Measurements from ENCODE around the gene BCAS3. TPM values are rescaled to one million over a fixed set of nuclear protein-coding genes. Genes with fewer than 3 reads are reported as not detected.

BCAS3 gene
- total and polyA plus RNA-seq, 2 experiments from 2014 or later, result 18.0 to 20.2 TPM

DNA sequence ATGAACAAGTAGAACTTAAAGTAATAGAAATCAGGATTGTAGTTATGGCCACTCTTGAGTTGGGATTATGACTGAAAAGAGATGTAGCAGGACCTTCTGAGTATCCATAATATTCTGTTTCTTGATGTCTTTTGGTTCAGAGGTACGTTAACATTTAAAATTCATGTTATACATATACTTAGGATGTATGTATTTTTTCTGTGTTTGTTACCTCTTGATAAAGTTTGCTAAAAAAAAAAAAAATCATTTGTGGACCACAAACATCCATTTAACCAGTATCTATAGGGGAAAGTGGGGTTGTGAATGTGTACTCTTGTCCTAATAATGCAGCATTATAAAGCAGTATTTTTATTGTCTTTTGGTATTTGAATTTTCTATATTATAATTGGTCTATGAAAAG is 65.6 kb downstream of the BCAS3 start:
- H2AFZ ChIP-seq, result peak overlapping the region; percentile 78
- H3F3A ChIP-seq (ENCODE audit: insufficient read depth), result peaks cover 12% of the 10 kb centered on the region; the same call in 1 of the 2 replicates
- peaks cover 16% of the 10 kb centered on the region for H3K4me1 ChIP-seq (ENCODE audit: insufficient read depth)
- H3K9me2 ChIP-seq (ENCODE audit: insufficient read depth), result no peaks in the 10 kb centered on the region
- in situ Hi-C loops (cut with MboI), result loop anchor here (25.0 kb wide), 1 partner anchor 819 kb away; no protein-coding TSS in a partner anchor
- peak overlapping the region; percentile 82 for H3K4me2 ChIP-seq (ENCODE audit: unreplicated experiment)
- no peaks in the 10 kb centered on the region for H3K36me3 ChIP-seq (ENCODE audit: low read depth)
- peak overlapping the region; percentile 65 for H3K27ac ChIP-seq
- H3K79me2 ChIP-seq (ENCODE audit: insufficient read depth), result no peaks in the 10 kb centered on the region
- no peak for DNase-seq
- H3K9ac ChIP-seq, result peak overlapping the region; percentile 64
- no peaks in the 10 kb centered on the region for H4K20me1 ChIP-seq (ENCODE audit: insufficient read depth)
- 55 to 71% methylated on average over 1 of the region's 1 CpG for WGBS, 2 experiments (ENCODE audit: low coverage in 1 of 2, low lambda C conversion rate in 2 of 2, missing lambda C conversion rate in 2 of 2)
- H3K27me3 ChIP-seq (replicated peaks; ENCODE audit: insufficient read depth), result no peaks in the 10 kb centered on the region
- TF ChIP-seq EZH2phosphoT487 (IDR thresholded peaks at IDR 0.05; ENCODE audit: insufficient read depth, low read depth), result no peak
- peak overlapping the region; percentile 64 for H3K4me3 ChIP-seq
- no peaks in the 10 kb centered on the region for H3K9me3 ChIP-seq (ENCODE audit: low read depth)

DNA sequence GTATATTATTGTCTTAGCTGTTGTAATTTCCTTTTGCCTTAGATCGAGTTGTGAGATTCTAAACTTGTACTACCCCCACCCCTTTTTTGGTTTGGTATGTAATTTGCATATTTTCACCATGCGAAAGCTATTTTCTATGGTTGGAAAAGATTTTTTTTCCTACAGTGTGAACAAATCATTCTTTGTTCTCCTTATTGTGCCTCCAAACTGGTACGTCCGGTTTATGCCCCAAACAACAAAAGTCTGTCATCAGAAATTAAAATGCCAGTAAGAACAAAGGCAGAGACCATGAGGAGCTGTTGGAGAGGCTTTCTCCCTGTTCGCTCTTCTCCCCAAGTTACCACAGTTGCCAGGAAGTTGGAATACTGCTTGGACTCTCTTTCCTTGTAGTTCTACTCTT is 66.1 kb downstream of the BCAS3 start:
- no peak for TF ChIP-seq EZH2 (IDR thresholded peaks at IDR 0.05; ENCODE audit: insufficient read depth, poor library complexity, severe bottlenecking)
- no peak for TF ChIP-seq EZH2phosphoT487 (IDR thresholded peaks at IDR 0.05; ENCODE audit: insufficient read depth, low read depth)
- Histone ChIP-seq H3K27ac (peak overlapping the region; percentile 65), H3K4me3 (peak overlapping the region; percentile 64), H3K4me1 (ENCODE audit: insufficient read depth) (peaks cover 16% of the 10 kb centered on the region), H3K27me3 (replicated peaks; ENCODE audit: insufficient read depth) (no peaks in the 10 kb centered on the region), H3K9ac (peak overlapping the region; percentile 64), H3F3A (ENCODE audit: insufficient read depth) (peaks cover 12% of the 10 kb centered on the region; the same call in 1 of the 2 replicates), H3K36me3 (ENCODE audit: low read depth) (no peaks in the 10 kb centered on the region), H2AFZ (peak overlapping the region; percentile 78), H3K79me2 (ENCODE audit: insufficient read depth) (no peaks in the 10 kb centered on the region), H3K9me2 (ENCODE audit: insufficient read depth) (no peaks in the 10 kb centered on the region), H3K4me2 (ENCODE audit: unreplicated experiment) (peak overlapping the region; percentile 82), H4K20me1 (ENCODE audit: insufficient read depth) (no peaks in the 10 kb centered on the region), H3K9me3 (ENCODE audit: low read depth) (no peaks in the 10 kb centered on the region)
- WGBS, 2 experiments (ENCODE audit: low coverage in 1 of 2, low lambda C conversion rate in 2 of 2, missing lambda C conversion rate in 2 of 2), result 6 to 9% methylated on average over 5 of the region's 5 CpGs
- in situ Hi-C loops (cut with MboI), result loop anchor here (25.0 kb wide), 1 partner anchor 819 kb away; no protein-coding TSS in a partner anchor
- DNase-seq, result peak; percentile 57

DNA sequence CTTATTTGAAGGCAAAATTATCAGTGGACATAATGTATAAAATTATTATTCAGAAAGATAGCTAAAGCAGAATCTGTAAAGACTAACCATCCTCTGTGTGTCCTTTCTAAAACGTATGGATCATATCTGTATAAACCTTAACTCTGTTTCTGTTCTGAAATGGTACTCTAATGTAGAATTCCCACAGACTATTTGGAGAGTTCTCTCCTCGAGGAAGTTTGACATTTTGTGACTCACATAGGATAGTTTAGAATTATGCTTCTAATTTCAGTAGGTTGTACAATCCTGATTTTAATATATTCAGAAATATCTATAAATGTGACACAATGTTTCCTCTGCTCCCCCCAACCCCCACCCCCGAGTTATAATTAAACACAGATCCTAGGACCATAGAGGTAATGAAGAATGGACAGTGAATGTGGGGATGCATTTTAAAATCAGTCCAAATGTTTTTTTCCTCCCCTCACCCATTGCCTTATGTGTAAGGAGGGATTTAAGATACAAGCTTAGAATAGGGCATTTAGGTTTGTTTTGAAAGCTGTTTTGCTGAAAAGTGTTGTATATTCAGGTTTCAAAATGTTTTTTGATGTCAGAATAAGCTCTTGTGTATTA is 66.8 kb downstream of the BCAS3 start:
- H3K4me3 ChIP-seq, result peak overlapping the region; percentile 64
- no peaks in the 10 kb centered on the region for H4K20me1 ChIP-seq (ENCODE audit: insufficient read depth)
- H3K4me2 ChIP-seq (ENCODE audit: unreplicated experiment), result peak overlapping the region; percentile 82
- WGBS, 2 experiments (ENCODE audit: low coverage in 1 of 2, low lambda C conversion rate in 2 of 2, missing lambda C conversion rate in 2 of 2), result 35 to 38% methylated on average over 3 of the region's 3 CpGs
- DNase-seq, result peak; percentile 36
- no peaks in the 10 kb centered on the region for H3K9me3 ChIP-seq (ENCODE audit: low read depth)
- H3K9ac ChIP-seq, result peak overlapping the region; percentile 64
- H3K4me1 ChIP-seq (ENCODE audit: insufficient read depth), result peaks cover 16% of the 10 kb centered on the region
- peak overlapping the region; percentile 65 for H3K27ac ChIP-seq
- H3K27me3 ChIP-seq (replicated peaks; ENCODE audit: insufficient read depth), result no peaks in the 10 kb centered on the region
- in situ Hi-C loops (cut with MboI), result loop anchor here (25.0 kb wide), 1 partner anchor 818 kb away; no protein-coding TSS in a partner anchor
- no peaks in the 10 kb centered on the region for H3K79me2 ChIP-seq (ENCODE audit: insufficient read depth)
- peaks cover 12% of the 10 kb centered on the region; the same call in 1 of the 2 replicates for H3F3A ChIP-seq (ENCODE audit: insufficient read depth)
- H3K36me3 ChIP-seq (ENCODE audit: low read depth), result no peaks in the 10 kb centered on the region
- no peaks in the 10 kb centered on the region for H3K9me2 ChIP-seq (ENCODE audit: insufficient read depth)
- H2AFZ ChIP-seq, result peak overlapping the region; percentile 78
- TF ChIP-seq EZH2phosphoT487 (IDR thresholded peaks at IDR 0.05; ENCODE audit: insufficient read depth, low read depth) (no peak), EZH2 (IDR thresholded peaks at IDR 0.05; ENCODE audit: insufficient read depth, poor library complexity, severe bottlenecking) (no peak)

DNA sequence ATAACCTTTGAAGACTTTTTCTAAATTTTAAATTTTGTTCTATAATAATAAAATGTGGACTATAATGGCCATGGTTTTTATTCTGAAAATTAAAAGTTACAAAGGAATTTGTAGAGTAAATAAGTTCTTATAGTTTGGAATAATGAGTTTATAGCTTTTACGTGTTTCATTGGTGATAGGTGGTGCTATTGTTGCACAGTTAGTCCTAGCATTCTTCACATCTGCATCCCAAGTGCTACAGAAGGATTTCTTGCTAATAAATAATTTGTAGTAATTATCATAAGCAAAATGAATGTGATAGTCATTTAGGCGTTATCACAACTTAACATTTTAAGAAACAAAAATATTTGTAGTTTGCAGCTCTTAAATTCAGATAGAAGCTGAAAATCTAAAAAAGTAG is 67.9 kb downstream of the BCAS3 start:
- TF ChIP-seq EZH2phosphoT487 (IDR thresholded peaks at IDR 0.05; ENCODE audit: insufficient read depth, low read depth) (no peak), EZH2 (IDR thresholded peaks at IDR 0.05; ENCODE audit: insufficient read depth, poor library complexity, severe bottlenecking) (no peak)
- H3K9me3 ChIP-seq (ENCODE audit: low read depth), result no peaks in the 10 kb centered on the region
- H3K36me3 ChIP-seq (ENCODE audit: low read depth), result no peaks in the 10 kb centered on the region
- H3K27ac ChIP-seq, result no peak overlapping the region
- no peaks in the 10 kb centered on the region for H4K20me1 ChIP-seq (ENCODE audit: insufficient read depth)
- H3K4me3 ChIP-seq, result no peak overlapping the region
- H3K9ac ChIP-seq, result no peak overlapping the region
- no peaks in the 10 kb centered on the region for H3K27me3 ChIP-seq (replicated peaks; ENCODE audit: insufficient read depth)
- no peak overlapping the region for H3K4me2 ChIP-seq (ENCODE audit: unreplicated experiment)
- peaks cover 12% of the 10 kb centered on the region; the same call in 1 of the 2 replicates for H3F3A ChIP-seq (ENCODE audit: insufficient read depth)
- 89 to 98% methylated on average over 2 of the region's 2 CpGs for WGBS, 2 experiments (ENCODE audit: low coverage in 1 of 2, low lambda C conversion rate in 2 of 2, missing lambda C conversion rate in 2 of 2)
- no peak for DNase-seq
- no peak overlapping the region for H2AFZ ChIP-seq
- H3K9me2 ChIP-seq (ENCODE audit: insufficient read depth), result no peaks in the 10 kb centered on the region
- no peaks in the 10 kb centered on the region for H3K79me2 ChIP-seq (ENCODE audit: insufficient read depth)
- in situ Hi-C loops (cut with MboI), result loop anchor here (25.0 kb wide), 1 partner anchor 817 kb away; no protein-coding TSS in a partner anchor
- peaks cover 16% of the 10 kb centered on the region for H3K4me1 ChIP-seq (ENCODE audit: insufficient read depth)
